ENCODE results near the gene CCDC197. TPM values are rescaled to one million over a fixed set of nuclear protein-coding genes. Genes with fewer than 3 reads are reported as not detected.

The CCDC197 gene
- total RNA-seq, result 0.13 TPM in 1 of 2 replicates, not detected in the other

GRCh38 chr14:93997082-93997481, at the start of gene CCDC197:
Gene CCDC197 (plus strand): TSS chr14:93997301. CDS start chr14:93998132, 831 bp downstream.
- Mint-ChIP-seq H3K27ac (peak within 1 kb of the TSS; percentile 25), H3K36me3 (ENCODE audit: low read depth) (no peaks in the 10 kb centered on the region), H3K4me1 (ENCODE audit: low read depth) (peaks cover 47% of the 10 kb centered on the region), H3K27me3 (ENCODE audit: insufficient read depth) (peaks cover 4% of the 10 kb centered on the region), H3K4me3 (no peak within 1 kb of the TSS), H3K9me3 (no peaks in the 10 kb centered on the region)
- intact Hi-C loops (cut with micrococcal nuclease), result no loop called here
- no peak for DNase-seq (ENCODE audit: low spot score)

GRCh38 chr14:93949511-93950075, 47.5 kb upstream of the CCDC197 start:
- intact Hi-C loops (cut with micrococcal nuclease), result loop anchor here (1.0 kb wide), 1 partner anchor 9 kb away; no protein-coding TSS in a partner anchor
- H3K4me1 Mint-ChIP-seq (ENCODE audit: low read depth), result peaks cover 57% of the 10 kb centered on the region

DNA sequence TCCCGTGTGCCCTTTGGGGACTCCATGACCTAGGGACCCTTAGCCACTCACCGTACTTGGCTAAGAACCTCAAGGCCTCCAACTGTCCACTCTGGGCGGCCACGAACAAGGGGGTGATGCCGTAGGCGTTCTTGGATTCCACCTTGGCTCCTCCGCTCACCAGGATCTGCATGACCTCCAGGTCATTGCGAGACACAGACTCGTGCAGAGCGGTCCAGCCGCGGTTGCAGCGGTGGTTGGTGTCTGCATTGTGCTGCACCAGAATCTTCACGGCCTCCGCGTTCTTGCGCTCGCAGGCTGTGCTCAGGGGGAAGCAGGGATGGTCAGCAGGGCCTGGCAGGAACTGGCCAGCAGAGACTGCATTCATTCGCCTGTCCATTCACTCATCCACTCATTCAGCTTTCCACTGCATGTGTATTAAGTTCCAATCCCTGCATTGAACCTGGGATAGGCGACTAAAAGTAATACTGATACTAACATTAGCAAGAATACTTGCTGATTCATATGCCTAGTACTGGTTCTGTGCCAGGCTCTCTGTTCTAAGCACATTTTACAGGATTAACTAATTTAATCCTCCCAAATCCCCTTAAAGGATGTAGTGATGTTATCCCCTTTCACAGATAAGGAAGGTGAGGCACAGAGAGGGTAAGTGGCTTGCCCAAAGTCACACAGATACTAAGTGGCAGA, 46.0 kb upstream of the CCDC197 start:
- H3K27ac Mint-ChIP-seq, result peak overlapping the region; percentile 63
- peaks cover 71% of the 10 kb centered on the region for H3K4me1 Mint-ChIP-seq (ENCODE audit: low read depth)
- intact Hi-C loops (cut with micrococcal nuclease), result loop anchor here (1.0 kb wide), 1 partner anchor 11 kb away; no protein-coding TSS in a partner anchor
- H3K9me3 Mint-ChIP-seq, result no peaks in the 10 kb centered on the region
- H3K27me3 Mint-ChIP-seq (ENCODE audit: insufficient read depth), result no peaks in the 10 kb centered on the region
- H3K36me3 Mint-ChIP-seq (ENCODE audit: low read depth), result peaks cover 46% of the 10 kb centered on the region
- H3K4me3 Mint-ChIP-seq, result no peak overlapping the region
- no peak for DNase-seq (ENCODE audit: low spot score)

More at GRCh38 chr14:93949511-93950075, 47.5 kb upstream of the CCDC197 start:
- Mint-ChIP-seq H3K4me3 (no peak overlapping the region), H3K27ac (peak overlapping the region; percentile 32), H3K9me3 (no peaks in the 10 kb centered on the region), H3K27me3 (ENCODE audit: insufficient read depth) (no peaks in the 10 kb centered on the region), H3K36me3 (ENCODE audit: low read depth) (peaks cover 47% of the 10 kb centered on the region)
- DNase-seq (ENCODE audit: low spot score), result no peak

GRCh38 chr14:93951635-93952540, 45.2 kb upstream of the CCDC197 start:
- no peaks in the 10 kb centered on the region for H3K9me3 Mint-ChIP-seq
- intact Hi-C loops (cut with micrococcal nuclease), result no loop called here
- H3K27ac Mint-ChIP-seq, result peak overlapping the region; percentile 63
- H3K4me1 Mint-ChIP-seq (ENCODE audit: low read depth), result peaks cover 79% of the 10 kb centered on the region
- H3K27me3 Mint-ChIP-seq (ENCODE audit: insufficient read depth), result no peaks in the 10 kb centered on the region
- H3K4me3 Mint-ChIP-seq, result no peak overlapping the region
- no peak for DNase-seq (ENCODE audit: low spot score)
- H3K36me3 Mint-ChIP-seq (ENCODE audit: low read depth), result peaks cover 46% of the 10 kb centered on the region

- Mint-ChIP-seq H3K27ac (peak overlapping the region; percentile 40), H3K9me3 (no peaks in the 10 kb centered on the region), H3K4me3 (no peak overlapping the region), H3K27me3 (ENCODE audit: insufficient read depth) (no peaks in the 10 kb centered on the region), H3K4me1 (ENCODE audit: low read depth) (peaks cover 89% of the 10 kb centered on the region), H3K36me3 (ENCODE audit: low read depth) (peaks cover 50% of the 10 kb centered on the region)
- DNase-seq (ENCODE audit: low spot score), result no peak
- intact Hi-C loops (cut with micrococcal nuclease), result no loop called here
These were observed 44.3 kb upstream of the CCDC197 start for GRCh38 chr14:93952829-93953228.

DNA sequence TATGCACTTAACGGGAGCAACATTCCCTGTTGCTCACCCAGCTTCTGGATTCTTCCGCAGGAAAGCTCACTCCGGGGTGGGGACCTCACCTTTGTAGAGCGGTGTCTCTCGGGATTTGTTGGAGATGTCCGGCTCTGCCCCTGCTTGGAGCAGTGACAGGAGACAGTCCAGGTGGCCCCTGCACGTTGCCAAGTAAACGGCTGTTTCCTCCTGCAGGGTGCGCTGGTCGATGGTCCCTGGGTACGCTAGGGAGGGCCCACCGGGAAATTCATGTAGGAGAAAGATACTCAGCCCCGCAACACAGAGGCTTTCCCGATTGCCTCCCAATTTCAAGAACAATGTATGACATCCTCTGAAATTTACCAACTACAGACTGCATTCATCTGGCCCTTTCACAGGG, 43.8 kb upstream of the CCDC197 start:
- intact Hi-C loops (cut with micrococcal nuclease), result no loop called here
- Mint-ChIP-seq H3K9me3 (no peaks in the 10 kb centered on the region), H3K4me1 (ENCODE audit: low read depth) (peaks cover 93% of the 10 kb centered on the region), H3K27me3 (ENCODE audit: insufficient read depth) (no peaks in the 10 kb centered on the region), H3K4me3 (peak overlapping the region; percentile 76), H3K36me3 (ENCODE audit: low read depth) (peaks cover 50% of the 10 kb centered on the region), H3K27ac (peak overlapping the region; percentile 40)
- no peak for DNase-seq (ENCODE audit: low spot score)

DNA sequence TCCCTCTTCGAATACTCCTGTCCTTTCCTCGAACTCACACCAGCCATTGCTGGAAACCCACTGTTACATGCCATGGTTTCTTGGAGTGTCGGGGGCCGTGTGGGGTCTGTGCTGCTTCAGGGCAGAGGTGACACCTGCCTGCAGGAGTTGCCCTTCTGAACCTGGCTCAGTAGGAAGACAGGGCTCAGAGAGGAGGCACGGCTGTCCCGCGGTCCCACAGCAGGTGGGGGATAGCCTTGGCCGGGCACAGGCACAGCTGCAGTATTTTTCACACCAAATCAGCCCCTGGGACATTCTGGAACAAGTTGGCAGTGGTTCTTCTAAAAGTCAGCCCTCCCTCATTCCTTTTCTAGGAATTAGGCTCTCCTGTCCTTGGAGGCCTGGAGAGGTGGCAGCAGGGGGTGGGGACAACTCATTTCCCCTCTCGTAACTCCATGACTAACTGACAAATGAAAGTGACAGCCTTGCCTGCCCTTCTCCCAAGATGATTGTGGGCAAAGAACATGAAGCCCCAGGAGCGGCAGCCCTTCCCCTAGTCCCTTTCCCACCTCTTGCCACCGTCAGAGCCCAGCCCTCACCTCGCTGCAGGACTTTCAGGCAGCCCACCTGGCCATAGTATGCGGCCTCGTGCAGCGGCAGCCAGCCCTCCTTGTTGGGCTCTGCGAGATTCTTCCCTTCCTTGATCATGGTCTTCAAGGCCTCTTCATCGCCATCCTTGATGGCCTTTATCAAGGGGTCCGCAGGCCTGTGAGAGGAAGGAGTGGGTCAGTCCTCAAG, 43.2 kb upstream of the CCDC197 start:
- peak overlapping the region; percentile 76 for H3K4me3 Mint-ChIP-seq
- peaks cover 46% of the 10 kb centered on the region for H3K36me3 Mint-ChIP-seq (ENCODE audit: low read depth)
- no peaks in the 10 kb centered on the region for H3K9me3 Mint-ChIP-seq
- no peaks in the 10 kb centered on the region for H3K27me3 Mint-ChIP-seq (ENCODE audit: insufficient read depth)
- intact Hi-C loops (cut with micrococcal nuclease), result no loop called here
- H3K27ac Mint-ChIP-seq, result peak overlapping the region; percentile 100
- H3K4me1 Mint-ChIP-seq (ENCODE audit: low read depth), result peaks cover 95% of the 10 kb centered on the region
- no peak for DNase-seq (ENCODE audit: low spot score)

GRCh38 chr14:93954516-93954830, 42.6 kb upstream of the CCDC197 start:
- peaks cover 42% of the 10 kb centered on the region for H3K36me3 Mint-ChIP-seq (ENCODE audit: low read depth)
- intact Hi-C loops (cut with micrococcal nuclease), result no loop called here

DNA sequence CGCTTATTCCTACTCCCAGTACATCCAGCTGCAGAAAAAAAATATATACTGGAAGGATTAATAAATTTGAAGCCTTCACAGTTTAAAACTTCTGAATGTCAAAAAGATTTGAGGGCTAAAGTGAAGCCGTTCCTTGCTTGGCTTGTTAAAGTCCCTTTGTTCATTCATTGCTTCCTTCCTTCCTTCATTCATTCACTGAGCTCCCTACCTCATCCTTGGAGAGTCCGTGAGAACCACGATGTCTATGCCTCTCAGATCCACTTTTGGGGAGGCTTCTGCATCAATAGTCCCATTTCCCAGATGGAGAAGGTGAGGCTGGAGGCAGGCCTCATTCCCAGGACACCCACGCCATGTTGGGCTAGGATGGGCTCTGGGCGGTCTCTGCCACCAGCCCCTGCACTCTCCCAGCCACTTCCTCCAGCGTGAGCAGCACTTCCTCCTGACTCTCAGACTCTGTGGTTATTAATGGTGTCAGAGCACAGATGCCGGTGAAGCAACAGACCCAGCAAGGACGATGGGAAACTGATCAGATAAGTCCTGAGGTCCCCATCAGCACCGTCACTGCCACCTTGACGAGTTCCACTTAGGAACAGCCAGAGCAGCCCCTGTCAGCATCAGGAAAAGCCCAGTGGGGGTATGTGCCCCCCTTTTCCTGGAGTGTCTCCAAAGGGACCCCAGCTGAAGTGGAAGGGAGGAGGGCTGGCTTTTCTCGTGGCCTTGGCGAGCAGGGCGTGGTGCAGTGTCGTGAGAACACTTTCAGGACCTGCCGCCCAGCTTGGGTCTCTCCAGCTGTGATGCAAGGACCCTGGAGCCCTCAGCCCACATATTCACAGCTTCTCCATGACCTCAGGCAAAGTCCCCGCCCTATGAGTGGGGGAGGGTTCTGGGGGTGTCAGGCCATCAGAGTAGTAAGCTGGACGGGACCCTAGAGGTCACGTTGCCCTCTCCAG, 41.9 kb upstream of the CCDC197 start:
- Mint-ChIP-seq H3K4me1 (ENCODE audit: low read depth) (peaks cover 99% of the 10 kb centered on the region), H3K4me3 (peak overlapping the region; percentile 76), H3K36me3 (ENCODE audit: low read depth) (peaks cover 35% of the 10 kb centered on the region), H3K27ac (peak overlapping the region; percentile 100), H3K27me3 (ENCODE audit: insufficient read depth) (no peaks in the 10 kb centered on the region), H3K9me3 (no peaks in the 10 kb centered on the region)
- intact Hi-C loops (cut with micrococcal nuclease), result no loop called here
- no peak for DNase-seq (ENCODE audit: low spot score)

More at GRCh38 chr14:93954516-93954830, 42.6 kb upstream of the CCDC197 start:
- H3K9me3 Mint-ChIP-seq, result no peaks in the 10 kb centered on the region
- H3K27ac Mint-ChIP-seq, result peak overlapping the region; percentile 100
- no peak for DNase-seq (ENCODE audit: low spot score)
- peaks cover 96% of the 10 kb centered on the region for H3K4me1 Mint-ChIP-seq (ENCODE audit: low read depth)
- H3K27me3 Mint-ChIP-seq (ENCODE audit: insufficient read depth), result no peaks in the 10 kb centered on the region
- peak overlapping the region; percentile 76 for H3K4me3 Mint-ChIP-seq

GRCh38 chr14:93955850-93956481, 41.1 kb upstream of the CCDC197 start:
- H3K27me3 Mint-ChIP-seq (ENCODE audit: insufficient read depth), result no peaks in the 10 kb centered on the region
- peak overlapping the region; percentile 100 for H3K27ac Mint-ChIP-seq
- H3K9me3 Mint-ChIP-seq, result no peaks in the 10 kb centered on the region
- H3K36me3 Mint-ChIP-seq (ENCODE audit: low read depth), result peaks cover 28% of the 10 kb centered on the region
- peaks cover 99% of the 10 kb centered on the region for H3K4me1 Mint-ChIP-seq (ENCODE audit: low read depth)
- H3K4me3 Mint-ChIP-seq, result peak overlapping the region; percentile 76
- intact Hi-C loops (cut with micrococcal nuclease), result no loop called here
- no peak for DNase-seq (ENCODE audit: low spot score)

GRCh38 chr14:93956514-93957332, 40.4 kb upstream of the CCDC197 start:
- no peak for DNase-seq (ENCODE audit: low spot score)
- no peaks in the 10 kb centered on the region for H3K27me3 Mint-ChIP-seq (ENCODE audit: insufficient read depth)

More at GRCh38 chr14:93956514-93957332, 40.4 kb upstream of the CCDC197 start:
- Mint-ChIP-seq H3K4me1 (ENCODE audit: low read depth) (peaks cover 99% of the 10 kb centered on the region), H3K9me3 (no peaks in the 10 kb centered on the region), H3K27ac (peak overlapping the region; percentile 100), H3K36me3 (ENCODE audit: low read depth) (peaks cover 28% of the 10 kb centered on the region), H3K4me3 (peak overlapping the region; percentile 76)
- intact Hi-C loops (cut with micrococcal nuclease), result no loop called here

Measured in activated T-helper 1 cell treated with anti-CD3 and anti-CD28 coated beads, Interleukin-12 subunit alpha, Interleukin-12 subunit beta, Interleukin-2, Interleukin-4 antibody, amounts not matched to agents 30 ng/mL and 10 ng/mL and 1 ng/mL, durations not matched to agents 14 hours and 24 hours and 36 hours (primary cell).